GM21423 (cell line): ENCODE results near the gene BTBD9.

Experiments used
- ATAC-seq: cut with Tn5 transposase; IDR thresholded peaks from one replicate; pipeline ENCODE4 v1.9.1; 2021; ENCODE audit warnings: mild to moderate bottlenecking, moderate library complexity; ENCODE audit not compliant: unreplicated experiment

Gene BTBD9

DNA sequence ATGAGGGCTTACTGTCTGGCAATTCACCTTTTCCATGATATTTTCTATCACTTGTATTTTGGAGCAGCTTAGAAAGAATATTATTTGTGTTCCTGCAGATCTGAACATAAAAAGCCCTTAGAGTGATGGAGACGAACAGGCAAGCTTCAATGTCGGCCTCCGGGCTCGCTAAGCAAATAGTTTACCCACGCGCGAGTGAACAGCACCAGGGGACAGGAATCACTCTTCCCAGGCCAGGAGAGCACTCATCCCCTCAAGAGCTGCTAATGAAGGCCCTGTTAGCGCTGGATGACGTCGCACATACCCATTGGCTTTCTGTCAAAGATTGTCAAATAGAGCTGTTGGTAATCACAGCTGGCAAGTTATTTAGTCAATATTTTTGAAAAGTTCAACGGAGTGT lies 424.5 kb downstream of the BTBD9 start:
- no peak for ATAC-seq

GRCh38 chr6:38214159-38214558 lies 425.6 kb downstream of the BTBD9 start:
- ATAC-seq, result no peak

GRCh38 chr6:38213251-38213658 lies 426.5 kb downstream of the BTBD9 start:
- ATAC-seq, result no peak

GRCh38 chr6:38212579-38212978 lies 427.1 kb downstream of the BTBD9 start:
- no peak for ATAC-seq

DNA sequence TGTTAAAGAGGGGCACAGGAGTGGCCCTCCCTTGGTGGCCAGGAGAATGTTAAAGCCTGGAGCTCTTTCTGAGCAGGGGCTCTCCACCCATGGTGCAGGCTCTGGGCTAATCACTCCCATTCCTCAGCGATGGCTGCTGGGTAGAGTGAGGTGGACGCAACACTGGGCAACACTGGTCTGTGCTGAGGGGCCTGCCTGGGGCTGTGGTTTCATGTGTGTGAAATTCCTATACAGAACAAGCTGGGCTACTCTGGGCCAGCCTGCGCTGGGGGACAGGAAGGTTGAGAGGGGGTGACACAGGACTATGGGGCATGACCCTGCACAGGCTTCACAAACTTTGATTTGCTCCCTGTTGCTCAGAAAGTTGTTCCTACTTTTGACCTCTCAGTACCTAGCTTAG lies 427.6 kb downstream of the BTBD9 start:
- no peak for ATAC-seq

GRCh38 chr6:38209371-38210260 lies 430.1 kb downstream of the BTBD9 start:
- no peak for ATAC-seq

DNA sequence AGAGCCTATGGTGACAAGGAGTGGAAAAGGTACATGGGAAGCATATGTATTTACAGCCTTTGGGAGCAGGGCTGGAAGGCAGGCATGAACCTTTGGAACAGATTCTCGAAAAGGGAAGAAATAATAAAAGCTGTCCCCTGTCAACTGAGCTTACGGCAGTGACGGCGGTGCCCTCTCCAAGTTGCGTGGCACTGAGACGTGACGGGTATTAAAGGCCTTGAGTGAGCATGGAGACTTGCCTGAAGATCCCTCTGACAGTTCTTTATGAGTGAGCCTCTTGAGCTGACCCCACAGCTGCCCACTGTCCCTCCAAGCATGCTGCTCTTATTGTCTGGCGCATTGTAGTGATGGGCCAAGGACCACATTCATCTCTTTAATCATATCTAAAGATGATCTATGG lies 431.7 kb downstream of the BTBD9 start:
- ATAC-seq, result no peak

GRCh38 chr6:38207375-38207774 lies 432.4 kb downstream of the BTBD9 start:
- no peak for ATAC-seq

GRCh38 chr6:38198219-38198618 lies 441.5 kb downstream of the BTBD9 start:
- no peak for ATAC-seq

DNA sequence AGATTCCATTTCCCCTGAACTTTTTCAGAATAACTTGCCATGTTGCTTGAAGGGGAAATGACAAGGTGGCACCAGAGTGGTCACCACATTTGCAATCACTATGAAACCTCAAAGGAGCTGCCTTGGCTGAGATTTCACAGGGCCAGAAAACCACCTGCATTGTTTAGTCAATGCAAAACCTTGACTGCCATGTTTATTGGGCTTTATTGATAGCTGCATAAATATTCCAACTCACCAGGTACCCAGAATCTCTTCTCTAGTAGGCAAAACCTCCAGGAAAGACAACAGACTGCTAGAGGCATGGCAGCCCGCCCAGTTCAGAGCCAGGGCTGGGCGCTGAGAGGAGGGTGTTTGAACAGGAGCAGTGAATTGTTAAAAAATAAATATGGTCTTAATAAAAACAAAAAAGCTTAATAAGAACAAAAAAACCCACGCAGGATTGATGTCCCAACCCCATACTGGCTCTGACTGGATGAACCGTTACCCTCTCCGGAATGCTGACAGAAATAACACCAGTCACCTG lies 444.6 kb downstream of the BTBD9 start:
- ATAC-seq, result no peak

- no peak for ATAC-seq
Observed at GRCh38 chr6:38194589-38194988, 445.1 kb downstream of the BTBD9 start.

DNA sequence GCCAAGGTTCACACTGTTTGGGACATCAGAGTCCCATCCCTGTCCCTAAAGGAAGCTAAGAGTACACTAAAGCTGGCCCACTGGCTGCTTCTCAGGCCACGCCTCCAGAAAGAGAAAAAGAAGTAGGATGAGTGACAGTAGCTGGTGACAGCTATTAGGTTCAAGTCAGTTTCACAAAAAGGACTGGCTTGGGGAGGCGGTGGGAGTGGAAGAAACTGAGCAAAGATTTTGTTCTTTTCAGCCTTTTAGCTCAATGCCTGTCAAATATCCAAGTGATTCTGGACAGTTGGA lies 445.5 kb downstream of the BTBD9 start:
- no peak for ATAC-seq

GRCh38 chr6:38193481-38194281 lies 446.0 kb downstream of the BTBD9 start:
- no peak for ATAC-seq

DNA sequence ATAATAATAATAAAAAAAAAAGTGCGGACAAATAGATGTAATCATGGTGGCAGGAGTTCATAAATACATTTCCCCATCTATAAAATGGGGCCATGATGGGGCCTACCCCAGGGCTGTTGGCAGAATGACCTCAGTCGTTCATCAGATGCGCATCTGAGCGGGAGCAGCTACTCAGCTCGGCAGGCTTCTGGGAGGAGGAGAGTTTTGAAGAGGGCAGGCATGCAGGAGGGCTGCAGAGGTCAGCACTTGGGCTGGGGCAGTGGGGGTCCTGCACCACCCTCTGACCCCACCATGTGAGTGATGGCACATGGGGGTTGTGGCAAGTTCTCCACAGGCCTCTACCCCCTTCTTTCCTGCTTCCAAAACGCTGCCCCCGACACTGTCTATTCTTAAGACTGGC lies 446.7 kb downstream of the BTBD9 start:
- ATAC-seq, result no peak

GRCh38 chr6:38192487-38192886 lies 447.2 kb downstream of the BTBD9 start:
- ATAC-seq, result no peak

DNA sequence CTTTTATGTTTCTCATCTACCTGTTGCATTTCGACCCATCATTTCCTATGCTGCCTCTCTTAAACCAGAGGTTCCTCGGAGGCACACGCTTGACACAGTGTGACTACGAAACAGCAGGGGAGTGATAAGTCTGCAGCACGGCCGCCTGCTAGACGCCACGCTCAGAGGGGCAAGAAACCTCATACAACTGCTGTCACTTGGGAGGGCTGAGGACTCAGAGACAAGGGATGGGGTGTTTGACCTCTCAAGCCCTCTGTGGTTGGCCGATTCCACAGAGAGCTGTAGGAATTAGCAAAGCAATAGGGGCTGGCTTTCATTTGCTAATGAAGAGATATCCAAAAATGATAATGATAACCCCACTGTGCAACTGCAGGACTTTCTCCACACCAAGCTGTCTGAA lies 447.7 kb downstream of the BTBD9 start:
- ATAC-seq, result no peak

GRCh38 chr6:38191418-38191817 lies 448.3 kb downstream of the BTBD9 start:
- ATAC-seq, result no peak

DNA sequence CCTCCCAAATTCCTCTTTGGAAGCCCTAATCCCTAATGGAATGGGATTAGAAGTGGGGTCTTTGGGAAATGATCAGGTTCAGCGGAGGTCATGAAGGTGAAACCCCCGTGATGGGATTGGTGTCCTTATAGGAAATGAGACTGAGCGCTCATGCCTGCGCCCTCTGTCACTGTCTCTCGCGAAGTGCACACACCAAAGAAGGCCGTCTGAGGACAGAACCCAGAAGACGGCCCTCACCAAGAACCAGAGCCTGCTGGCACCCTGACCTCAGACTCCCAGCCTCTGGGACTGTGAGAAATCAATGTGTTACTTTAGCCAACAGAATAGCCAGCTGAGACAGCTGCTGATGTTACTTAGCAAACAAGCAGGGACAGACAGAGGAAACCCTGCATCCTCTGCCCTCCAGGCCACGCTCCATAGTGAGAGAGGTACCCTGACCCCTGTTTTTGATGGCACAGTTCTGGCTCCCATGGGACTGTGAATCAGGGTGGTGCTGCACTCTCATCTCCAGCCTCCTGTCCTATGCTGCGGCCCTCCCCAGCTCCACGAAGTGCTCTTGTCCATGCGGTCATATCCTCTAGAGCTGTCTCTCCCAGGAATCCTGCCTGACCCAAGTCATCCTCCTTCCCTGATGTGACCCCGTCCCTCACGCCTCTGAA lies 450.9 kb downstream of the BTBD9 start:
- no peak for ATAC-seq

DNA sequence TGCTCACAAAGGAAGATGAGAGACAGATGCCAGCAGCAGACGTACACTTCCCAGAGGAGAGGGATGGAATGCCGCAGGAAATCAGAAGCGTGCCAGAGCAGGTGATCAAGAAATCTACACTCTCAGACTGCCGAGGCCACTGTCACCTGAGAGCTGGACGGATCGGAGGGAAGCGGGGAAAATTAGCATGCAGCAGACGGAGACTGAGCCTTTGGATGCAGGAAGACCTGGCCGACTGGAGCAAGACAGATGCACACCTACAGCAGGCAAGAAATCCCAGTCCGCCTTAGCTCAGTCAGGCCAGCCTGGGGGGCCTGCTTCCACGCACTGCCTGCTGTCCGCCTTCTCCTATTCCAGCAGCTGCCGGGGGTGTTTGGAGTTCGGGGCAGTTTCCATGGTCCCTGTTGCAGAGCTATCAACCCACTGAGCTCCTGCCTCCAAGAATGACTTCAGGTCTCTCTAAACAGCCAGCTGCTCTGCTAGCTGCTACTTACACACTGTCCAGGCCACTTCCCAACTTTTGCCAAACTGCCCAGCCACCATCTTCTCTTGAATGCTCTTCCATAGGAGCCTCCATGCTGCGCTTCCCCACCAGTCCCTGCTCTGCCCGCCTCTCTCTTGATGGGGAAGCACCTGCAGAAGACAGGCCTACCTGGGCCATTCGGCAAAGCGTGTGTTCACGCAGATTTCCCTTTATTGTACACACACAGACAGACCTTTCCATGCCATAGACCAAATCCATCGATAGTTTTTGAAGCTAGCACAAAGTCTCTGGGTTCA lies 451.7 kb downstream of the BTBD9 start:
- ATAC-seq, result no peak

DNA sequence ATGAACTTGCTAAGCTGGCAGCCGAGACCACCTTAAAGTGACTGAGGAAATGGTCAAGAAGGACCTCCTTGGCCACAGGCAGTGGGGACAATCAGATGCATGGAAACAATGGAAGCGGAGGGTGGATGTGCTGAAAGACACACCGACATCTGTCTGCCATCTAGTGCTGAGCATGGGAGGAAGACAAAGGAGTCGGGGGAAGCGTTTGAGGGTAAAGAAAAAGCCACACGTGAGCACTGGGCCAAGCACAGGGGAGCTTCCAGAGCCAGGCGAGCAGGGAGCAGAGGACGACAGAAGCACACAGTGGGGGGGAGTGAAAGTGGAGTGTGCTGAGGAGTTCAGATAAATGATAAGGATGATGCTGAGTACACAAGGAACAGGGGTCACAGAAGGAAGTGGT lies 452.4 kb downstream of the BTBD9 start:
- ATAC-seq, result no peak

- ATAC-seq, result no peak
Observed at GRCh38 chr6:38185752-38186151, 454.0 kb downstream of the BTBD9 start.
